ENCODE results near the gene KRABD2.

- TF ChIP-seq CTCF (IDR thresholded peaks at IDR 0.05; ENCODE audit: insufficient read depth, low read depth, low read length) (no peak), EZH2 (IDR thresholded peaks at IDR 0.05; ENCODE audit: insufficient read depth, low read length) (no peak)
Observed at GRCh38 chr17:8380049-8380448, 3.5 kb upstream of the KRABD2 start.

Data from astrocyte (in vitro differentiated cells and primary cell).